Measurements from ENCODE around the gene IRF2BP1.
A peak's percentile ranks its signal among the peaks of the same experiment; 100 is the strongest.

Gene IRF2BP1

GRCh38 chr19:45913874-45914830 is 28.2 kb upstream of the IRF2BP1 start, which contains the start of gene NANOS2:
TSS of gene NANOS2 (minus strand) at chr19:45914778. CDS start at chr19:45914693, 85 bp downstream.
- Mint-ChIP-seq H3K27ac (no peak within 1 kb of the TSS), H3K4me3 (no peak within 1 kb of the TSS), H3K4me1 (ENCODE audit: low read depth) (peaks cover 21% of the 10 kb centered on the region), H3K27me3 (ENCODE audit: low read depth) (no peaks in the 10 kb centered on the region), H3K9me3 (no peaks in the 10 kb centered on the region), H3K36me3 (ENCODE audit: low read depth) (no peaks in the 10 kb centered on the region)
- DNase-seq (ENCODE audit: low spot score), result no peak

- no peaks in the 10 kb centered on the region for H3K27me3 Mint-ChIP-seq (ENCODE audit: low read depth)
These were observed 25.4 kb upstream of the IRF2BP1 start for GRCh38 chr19:45911291-45911690.

GRCh38 chr19:45908956-45909355 is 23.0 kb upstream of the IRF2BP1 start:
- Mint-ChIP-seq H3K4me3 (no peak overlapping the region), H3K36me3 (ENCODE audit: low read depth) (no peaks in the 10 kb centered on the region), H3K27ac (no peak overlapping the region), H3K27me3 (ENCODE audit: low read depth) (peaks cover 2% of the 10 kb centered on the region), H3K9me3 (no peaks in the 10 kb centered on the region), H3K4me1 (ENCODE audit: low read depth) (peaks cover 3% of the 10 kb centered on the region)
- DNase-seq (ENCODE audit: low spot score), result no peak

More at GRCh38 chr19:45911291-45911690, 25.4 kb upstream of the IRF2BP1 start:
- no peak overlapping the region for H3K27ac Mint-ChIP-seq
- H3K9me3 Mint-ChIP-seq, result no peaks in the 10 kb centered on the region
- peaks cover 6% of the 10 kb centered on the region for H3K4me1 Mint-ChIP-seq (ENCODE audit: low read depth)
- no peak for DNase-seq (ENCODE audit: low spot score)
- H3K36me3 Mint-ChIP-seq (ENCODE audit: low read depth), result no peaks in the 10 kb centered on the region
- H3K4me3 Mint-ChIP-seq, result no peak overlapping the region

GRCh38 chr19:45906221-45906620 is 20.3 kb upstream of the IRF2BP1 start:
- no peak for DNase-seq (ENCODE audit: low spot score)
- H3K36me3 Mint-ChIP-seq (ENCODE audit: low read depth), result no peaks in the 10 kb centered on the region
- peaks cover 5% of the 10 kb centered on the region for H3K27me3 Mint-ChIP-seq (ENCODE audit: low read depth)

GRCh38 chr19:45905011-45905410 is 19.1 kb upstream of the IRF2BP1 start:
- no peak overlapping the region for H3K4me3 Mint-ChIP-seq
- peaks cover 5% of the 10 kb centered on the region for H3K27me3 Mint-ChIP-seq (ENCODE audit: low read depth)
- no peak for DNase-seq (ENCODE audit: low spot score)
- peaks cover 17% of the 10 kb centered on the region for H3K4me1 Mint-ChIP-seq (ENCODE audit: low read depth)
- no peaks in the 10 kb centered on the region for H3K9me3 Mint-ChIP-seq
- H3K36me3 Mint-ChIP-seq (ENCODE audit: low read depth), result peaks cover 9% of the 10 kb centered on the region
- no peak overlapping the region for H3K27ac Mint-ChIP-seq

More at GRCh38 chr19:45906221-45906620, 20.3 kb upstream of the IRF2BP1 start:
- no peaks in the 10 kb centered on the region for H3K9me3 Mint-ChIP-seq
- no peak overlapping the region for H3K4me3 Mint-ChIP-seq
- H3K4me1 Mint-ChIP-seq (ENCODE audit: low read depth), result peaks cover 8% of the 10 kb centered on the region
- no peak overlapping the region for H3K27ac Mint-ChIP-seq

- peaks cover 22% of the 10 kb centered on the region for H3K36me3 Mint-ChIP-seq (ENCODE audit: low read depth)
- peaks cover 5% of the 10 kb centered on the region for H3K27me3 Mint-ChIP-seq (ENCODE audit: low read depth)
- peak overlapping the region; percentile 98 for H3K4me3 Mint-ChIP-seq
- H3K27ac Mint-ChIP-seq, result peak overlapping the region; percentile 72
- peak; percentile 100 for DNase-seq (ENCODE audit: low spot score)
- no peaks in the 10 kb centered on the region for H3K9me3 Mint-ChIP-seq
- peaks cover 19% of the 10 kb centered on the region for H3K4me1 Mint-ChIP-seq (ENCODE audit: low read depth)
These were observed 17.0 kb upstream of the IRF2BP1 start for GRCh38 chr19:45902651-45903625.

- DNase-seq (ENCODE audit: low spot score), result no peak
- Mint-ChIP-seq H3K36me3 (ENCODE audit: low read depth) (peaks cover 22% of the 10 kb centered on the region), H3K4me1 (ENCODE audit: low read depth) (peaks cover 19% of the 10 kb centered on the region), H3K4me3 (peak within 1 kb of the TSS; percentile 98), H3K27me3 (ENCODE audit: low read depth) (peaks cover 5% of the 10 kb centered on the region), H3K27ac (peak within 1 kb of the TSS; percentile 84), H3K9me3 (no peaks in the 10 kb centered on the region)
These were observed 16.1 kb upstream of the IRF2BP1 start, which contains the start of gene MYPOP for GRCh38 chr19:45901912-45902650. TSS of gene MYPOP (minus strand) at chr19:45902613. CDS start at chr19:45901773, 840 bp downstream.

GRCh38 chr19:45901432-45901911 is 15.5 kb upstream of the IRF2BP1 start:
- Mint-ChIP-seq H3K4me3 (peak overlapping the region; percentile 54), H3K27ac (no peak overlapping the region), H3K27me3 (ENCODE audit: low read depth) (peaks cover 5% of the 10 kb centered on the region), H3K4me1 (ENCODE audit: low read depth) (peaks cover 19% of the 10 kb centered on the region), H3K36me3 (ENCODE audit: low read depth) (peaks cover 22% of the 10 kb centered on the region), H3K9me3 (no peaks in the 10 kb centered on the region)
- DNase-seq (ENCODE audit: low spot score), result no peak

- H3K36me3 Mint-ChIP-seq (ENCODE audit: low read depth), result peaks cover 22% of the 10 kb centered on the region
- no peak overlapping the region for H3K27ac Mint-ChIP-seq
- peaks cover 5% of the 10 kb centered on the region for H3K27me3 Mint-ChIP-seq (ENCODE audit: low read depth)
- peaks cover 19% of the 10 kb centered on the region for H3K4me1 Mint-ChIP-seq (ENCODE audit: low read depth)
- no peaks in the 10 kb centered on the region for H3K9me3 Mint-ChIP-seq
- no peak for DNase-seq (ENCODE audit: low spot score)
- peak overlapping the region; percentile 54 for H3K4me3 Mint-ChIP-seq
These were observed 14.9 kb upstream of the IRF2BP1 start for GRCh38 chr19:45900738-45901431.

GRCh38 chr19:45899919-45900589 is 14.1 kb upstream of the IRF2BP1 start:
- H3K36me3 Mint-ChIP-seq (ENCODE audit: low read depth), result peaks cover 27% of the 10 kb centered on the region
- peak overlapping the region; percentile 54 for H3K4me3 Mint-ChIP-seq
- DNase-seq (ENCODE audit: low spot score), result no peak

GRCh38 chr19:45899253-45899652 is 13.3 kb upstream of the IRF2BP1 start:
- H3K9me3 Mint-ChIP-seq, result no peaks in the 10 kb centered on the region
- H3K4me1 Mint-ChIP-seq (ENCODE audit: low read depth), result peaks cover 19% of the 10 kb centered on the region
- no peak for DNase-seq (ENCODE audit: low spot score)
- H3K36me3 Mint-ChIP-seq (ENCODE audit: low read depth), result peaks cover 30% of the 10 kb centered on the region
- no peak overlapping the region for H3K4me3 Mint-ChIP-seq
- peaks cover 5% of the 10 kb centered on the region for H3K27me3 Mint-ChIP-seq (ENCODE audit: low read depth)
- H3K27ac Mint-ChIP-seq, result no peak overlapping the region

More at GRCh38 chr19:45899919-45900589, 14.1 kb upstream of the IRF2BP1 start:
- Mint-ChIP-seq H3K9me3 (no peaks in the 10 kb centered on the region), H3K27me3 (ENCODE audit: low read depth) (peaks cover 5% of the 10 kb centered on the region), H3K4me1 (ENCODE audit: low read depth) (peaks cover 19% of the 10 kb centered on the region), H3K27ac (no peak overlapping the region)

GRCh38 chr19:45897261-45897812 is 11.4 kb upstream of the IRF2BP1 start:
- Mint-ChIP-seq H3K4me3 (no peak overlapping the region), H3K27me3 (ENCODE audit: low read depth) (no peaks in the 10 kb centered on the region), H3K4me1 (ENCODE audit: low read depth) (peaks cover 19% of the 10 kb centered on the region), H3K36me3 (ENCODE audit: low read depth) (peaks cover 30% of the 10 kb centered on the region), H3K27ac (no peak overlapping the region), H3K9me3 (no peaks in the 10 kb centered on the region)
- DNase-seq (ENCODE audit: low spot score), result no peak

All from T-helper 2 cell treated with Interferon-gamma antibody and Interleukin-4, amounts not matched to agents 5 μg/mL and 100 μg/mL, for 36 hours (primary cell).